GM12878 (cell line): Measurements from ENCODE around the gene GPN2. TPM values are rescaled to one million over a fixed set of nuclear protein-coding genes. Genes with fewer than 3 reads are reported as not detected.

Experiments used
- ATAC-seq: fragments of 200-7000 bp; cut with Tn5 transposase; 3 replicates; pipeline ENCODE4 v1.9.1; 2020; ENCODE audit warnings: mild to moderate bottlenecking, moderate library complexity
- BruUV-seq: library from RNA; stranded (reverse); fragments of 400-500 nt; replicated peaks from 2 replicates; lab custom pipeline; 2021; lab: Mats Ljungman, UMichigan
- CTCF ChIA-PET: fragments of 300-600 bp; sonication (Branson Sonifier 250); formaldehyde crosslinking; extraction: SDS; loops from one replicate; lab custom pipeline; 2021; ENCODE audit warnings: inconsistent platforms; lab: Yijun Ruan, JAX
- POLR2A ChIA-PET: fragments of 350-600 bp; formaldehyde crosslinking; extraction: SDS; loops from one replicate; lab custom pipeline; 2021; ENCODE audit warnings: inconsistent platforms; lab: Charles Lee
- RAD21 ChIA-PET: fragments of 300-600 bp; sonication (Branson Sonifier 250); formaldehyde crosslinking; loops from one replicate; lab custom pipeline; 2023; ENCODE audit warnings: antibody characterized with exemption; ENCODE audit not compliant: unreplicated experiment; lab: Charles Lee
- SMC1A ChIA-PET: fragments of 300-600 bp; sonication (Branson Sonifier 250); formaldehyde crosslinking; loops from one replicate; lab custom pipeline; 2023; ENCODE audit not compliant: unreplicated experiment, uncharacterized antibody; lab: Charles Lee
- DNase-seq: peaks from one replicate; pipeline ENCODE4 v3.0.0-alpha.2; 2011; ENCODE audit warnings: low read depth, low spot score
- FAIRE-seq: peaks from 3 replicates; lab custom pipeline; 2011; peaks lifted over from hg19 to GRCh38; lab: Jason Lieb, UNC
- H2AFZ ChIP-seq: 2 replicates; pipeline ENCODE4 v1.6.0; 2011; ENCODE audit warnings: low read depth, low read length, control low read depth; ENCODE audit not compliant: control insufficient read depth
- H3K27ac ChIP-seq: 2 replicates; pipeline ENCODE4 v1.5.1; 2011; ENCODE audit warnings: control low read depth; ENCODE audit not compliant: control insufficient read depth, insufficient read depth
- H3K27me3 ChIP-seq, 2 experiments: replicated peaks in 1 of 2; 2 replicates each; pipeline versions ENCODE4 v1.6.0 to v1.6.1; 2011; ENCODE audit warnings: low read length in 1 of 2; ENCODE audit not compliant: control insufficient read depth in 2 of 2, insufficient read depth in 2 of 2
- H3K36me3 ChIP-seq, 2 experiments: 2 replicates each; pipeline ENCODE4 v1.5.1; 2011; ENCODE audit warnings: low read length in 1 of 2; ENCODE audit not compliant: control insufficient read depth in 2 of 2, insufficient read depth in 2 of 2
- H3K4me1 ChIP-seq: 2 replicates; pipeline ENCODE4 v1.6.1; 2011; ENCODE audit warnings: mild to moderate bottlenecking, low read length, moderate library complexity, mixed read lengths; ENCODE audit not compliant: control insufficient read depth, insufficient read depth
- H3K4me2 ChIP-seq: 2 replicates; pipeline ENCODE4 v1.6.0; 2011; ENCODE audit warnings: control low read depth; ENCODE audit not compliant: control insufficient read depth, insufficient read depth
- H3K4me3 ChIP-seq: fragments of 200-600 bp; sonication (generic); 2 replicates; pipeline ENCODE4 v1.5.1; 2016
- H3K79me2 ChIP-seq: 2 replicates; pipeline ENCODE4 v1.6.0; 2011; ENCODE audit warnings: low read length; ENCODE audit not compliant: control insufficient read depth, insufficient read depth
- H3K9ac ChIP-seq: 2 replicates; pipeline ENCODE4 v1.8.0; 2011; ENCODE audit warnings: low read length, control low read depth, mixed read lengths; ENCODE audit not compliant: control insufficient read depth, insufficient read depth
- H3K9me3 ChIP-seq: replicated peaks from 3 replicates; pipeline ENCODE4 v1.5.1; 2011; ENCODE audit warnings: mild to moderate bottlenecking, low read length; ENCODE audit not compliant: control insufficient read depth, insufficient read depth
- H4K20me1 ChIP-seq: 2 replicates; pipeline ENCODE4 v1.6.0; 2011; ENCODE audit not compliant: control insufficient read depth, insufficient read depth
- FOXM1 ChIP-seq: IDR thresholded peaks from 2 replicates; pipeline ENCODE4 v1.6.1; 2012; ENCODE audit warnings: low read depth, mild to moderate bottlenecking, inconsistent platforms, low read length, moderate library complexity
- HDAC6 ChIP-seq: fragments of 200-600 bp; sonication (generic); IDR thresholded peaks from one replicate; pipeline ENCODE4 v1.8.0; 2017; ENCODE audit warnings: antibody characterized with exemption; ENCODE audit not compliant: unreplicated experiment
- REST ChIP-seq: IDR thresholded peaks from 2 replicates; pipeline ENCODE4 v1.6.1; 2012; ENCODE audit warnings: mild to moderate bottlenecking, low read depth, low read length
- SMAD5 ChIP-seq: IDR thresholded peaks from 2 replicates; pipeline ENCODE4 v1.6.1; 2016; ENCODE audit warnings: antibody characterized with exemption, low read depth
- SMARCA5 ChIP-seq: fragments of 450-650 bp; IDR thresholded peaks from 2 replicates; pipeline ENCODE4 v1.6.1; 2017; ENCODE audit warnings: mild to moderate bottlenecking
- SRF ChIP-seq, 2 experiments: IDR thresholded peaks; 2 replicates each; pipeline ENCODE4 v1.6.1; 2011; ENCODE audit warnings: low read depth in 2 of 2, low read length in 2 of 2, mild to moderate bottlenecking in 1 of 2, moderate library complexity in 1 of 2
- SUZ12 ChIP-seq: fragments of 200-600 bp; sonication (generic); IDR thresholded peaks from one replicate; pipeline ENCODE4 v1.6.1; 2018; ENCODE audit warnings: antibody characterized with exemption, mild to moderate bottlenecking; ENCODE audit not compliant: unreplicated experiment
- TBL1XR1 ChIP-seq: IDR thresholded peaks from 2 replicates; pipeline ENCODE4 v1.6.1; 2012; ENCODE audit warnings: low read depth, low read length, improper control_type of control experiment
- YBX1 ChIP-seq: fragments of 450-650 bp; IDR thresholded peaks from 2 replicates; pipeline ENCODE4 v1.6.1; 2016; ENCODE audit warnings: antibody characterized with exemption
- whole genome bisulfite sequencing: methylation state at CpG from one replicate; pipeline ENCODE4 v1.1.6; 2016; ENCODE audit warnings: low lambda C conversion rate; ENCODE audit not compliant: insufficient replicate concordance, insufficient coverage; ENCODE audit errors: missing lambda C conversion rate; 5-methylcytosine and 5-hydroxymethylcytosine counted together
- in situ Hi-C: fragments of 300-500 bp; cut with MboI; formaldehyde crosslinking; loops from 9 replicates; pipeline ENCODE4 v1.14.3; 2018; ENCODE audit warnings: mixed read lengths
- intact Hi-C: fragments of 100-400 bp; cut with micrococcal nuclease; formaldehyde crosslinking; loops from one replicate; pipeline ENCODE4 v1.14.2; 2022; ENCODE audit not compliant: unreplicated experiment
- polyA plus RNA-seq, 11 experiments: library from polyadenylated mRNA; depleted of rRNA in 4 of 11; unstranded in 6 of 11; stranded (reverse) in 5 of 11; fragments of >200 nt; fragmentation: Nextera tagmentation in 4 of 11; fragmentation: Illumina TruSeq in 1 of 11; extraction: Ambion mirVana in 4 of 11; extraction: Trizol in 1 of 11; gene quantifications; 1 replicate in 1 of 11; 2 replicates in 10 of 11; pipeline versions ENCODE4 v1.2.1 to v1.2.3, GENCODE V29; 2011 to 2016; ENCODE audit warnings: inconsistent platforms in 2 of 11, missing spikeins in 2 of 11, low read depth in 1 of 11
- total RNA-seq, 4 experiments: library from RNA; depleted of rRNA in 3 of 4; stranded (reverse); fragments of >200 nt in 3 of 4; fragmentation: Illumina TruSeq in 1 of 4; extraction: Trizol in 1 of 4; gene quantifications; 2 replicates each; pipeline versions ENCODE4 v1.2.1 to v1.2.3, GENCODE V29; 2013 to 2021
- TF ChIP-seq, protein P1 (sequence below): fragments of 450-650 bp; IDR thresholded peaks from 2 replicates; pipeline ENCODE4 v1.6.1; 2018; ENCODE audit warnings: borderline replicate concordance, mild to moderate bottlenecking; ENCODE audit not compliant: partially characterized antibody

Gene GPN2
- total and polyA plus RNA-seq, 10 of the 15 experiments (the other 5 are each of a cell fraction or from before 2014, with no cell fraction given) = 8.3 to 61.4 (median 23.3) TPM

- H3K36me3 ChIP-seq = no peaks in the 10 kb centered on the region
- TF ChIP-seq, protein P1, sequence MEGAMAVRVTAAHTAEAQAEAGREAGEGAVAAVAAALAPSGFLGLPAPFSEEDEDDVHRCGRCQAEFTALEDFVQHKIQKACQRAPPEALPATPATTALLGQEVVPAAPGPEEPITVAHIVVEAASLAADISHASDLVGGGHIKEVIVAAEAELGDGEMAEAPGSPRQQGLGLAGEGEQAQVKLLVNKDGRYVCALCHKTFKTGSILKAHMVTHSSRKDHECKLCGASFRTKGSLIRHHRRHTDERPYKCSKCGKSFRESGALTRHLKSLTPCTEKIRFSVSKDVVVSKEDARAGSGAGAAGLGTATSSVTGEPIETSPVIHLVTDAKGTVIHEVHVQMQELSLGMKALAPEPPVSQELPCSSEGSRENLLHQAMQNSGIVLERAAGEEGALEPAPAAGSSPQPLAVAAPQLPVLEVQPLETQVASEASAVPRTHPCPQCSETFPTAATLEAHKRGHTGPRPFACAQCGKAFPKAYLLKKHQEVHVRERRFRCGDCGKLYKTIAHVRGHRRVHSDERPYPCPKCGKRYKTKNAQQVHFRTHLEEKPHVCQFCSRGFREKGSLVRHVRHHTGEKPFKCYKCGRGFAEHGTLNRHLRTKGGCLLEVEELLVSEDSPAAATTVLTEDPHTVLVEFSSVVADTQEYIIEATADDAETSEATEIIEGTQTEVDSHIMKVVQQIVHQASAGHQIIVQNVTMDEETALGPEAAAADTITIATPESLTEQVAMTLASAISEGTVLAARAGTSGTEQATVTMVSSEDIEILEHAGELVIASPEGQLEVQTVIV = no peak
- TF ChIP-seq TBL1XR1 = no peak
- no peak for TF ChIP-seq FOXM1
- TF ChIP-seq HDAC6 = no peak
- no peak for TF ChIP-seq SMARCA5
- no peak for TF ChIP-seq SRF (IDR thresholded peaks at IDR 0.05; ENCODE audit: low read depth in 2 of 2, low read length in 2 of 2)
- TF ChIP-seq YBX1 = no peak
- TF ChIP-seq REST = no peak
- TF ChIP-seq SUZ12 = no peak
- no peak for TF ChIP-seq SMAD5
- TF ChIP-seq, all 136 proteins: peak for 0
- intact Hi-C loops = no loop called here
- H3K27me3 ChIP-seq = no peaks in the 10 kb centered on the region; a peak in 1 of 4 replicates
- no peak overlapping the region for H3K9ac ChIP-seq
- in situ Hi-C loops = no loop called here
- ChIA-PET POLR2A (no interaction called here), RAD21 (no interaction called here), SMC1A (no interaction called here), CTCF (no interaction called here)
- no peaks in the 10 kb centered on the region for H3K9me3 ChIP-seq
- BruUV-seq = no TSS peak
- H3K4me3 ChIP-seq = no peak overlapping the region
- H2AFZ ChIP-seq = no peak overlapping the region
- no peaks in the 10 kb centered on the region for H3K4me1 ChIP-seq
- no peak for FAIRE-seq
- no peak overlapping the region for H3K27ac ChIP-seq
- no peak overlapping the region for H3K4me2 ChIP-seq
- no peaks in the 10 kb centered on the region for H4K20me1 ChIP-seq
- H3K79me2 ChIP-seq = no peaks in the 10 kb centered on the region
- no peak for DNase-seq
- 0% methylated on average over 2 of the region's 2 CpGs for WGBS
- no peak for ATAC-seq
These were observed 22.0 kb upstream of the GPN2 start for GRCh38 chr1:26912147-26912490.
